Measurements from ENCODE around the gene PTCD2. TPM values are rescaled to one million over a fixed set of nuclear protein-coding genes. Genes with fewer than 3 reads are reported as not detected.

PTCD2 gene
- total RNA-seq, 1 donor from 2014 or later: 17.3 TPM

GRCh38 chr5:72372923-72373322 lies 52.8 kb downstream of the PTCD2 start:
- intact Hi-C loops (cut with DNase I): no loop called here
- DNase-seq (ENCODE audit: low spot score): no peak

DNA sequence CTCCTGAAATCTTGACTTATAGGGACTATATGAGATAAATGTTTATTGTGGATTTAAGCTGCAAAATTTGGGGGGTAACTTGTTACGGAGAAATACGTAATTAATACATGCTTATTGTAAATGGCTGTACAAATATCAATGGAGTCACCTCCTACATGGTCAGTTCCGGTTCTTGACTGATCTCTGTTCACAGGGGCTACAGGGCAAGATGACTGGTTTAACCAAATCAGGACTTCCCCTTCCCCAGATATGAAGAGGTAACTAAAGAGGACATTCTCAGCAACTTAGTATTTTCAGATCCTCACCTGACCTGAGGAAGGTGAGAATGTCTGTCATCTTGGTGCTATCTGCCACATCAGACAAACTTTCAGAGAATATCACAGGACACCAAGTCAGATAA lies 54.7 kb downstream of the PTCD2 start:
- no peak for DNase-seq (ENCODE audit: low spot score)
- intact Hi-C loops (cut with DNase I): no loop called here

DNA sequence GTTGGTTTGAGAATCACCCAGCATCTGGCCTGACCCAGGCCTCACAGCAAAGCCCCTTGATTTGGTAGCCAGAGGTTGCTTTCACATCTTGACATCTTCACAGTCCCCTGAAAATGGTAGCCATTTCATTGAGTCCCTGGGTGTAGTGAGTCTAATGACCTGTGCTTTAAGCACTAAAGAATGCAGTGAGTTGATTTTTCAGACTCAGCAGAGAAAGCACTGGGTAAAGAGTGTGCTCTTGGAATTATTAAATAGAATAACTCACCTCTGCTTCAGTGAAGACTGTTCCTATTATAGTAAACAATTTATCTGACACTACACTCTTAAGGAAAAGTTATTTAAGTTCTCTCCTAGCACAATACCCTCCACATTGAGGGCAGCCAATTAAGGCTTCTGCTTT lies 56.2 kb downstream of the PTCD2 start:
- intact Hi-C loops (cut with DNase I): no loop called here
- DNase-seq (ENCODE audit: low spot score): no peak

- DNase-seq (ENCODE audit: low spot score): no peak
- intact Hi-C loops (cut with DNase I): loop anchor here (2.0 kb wide), 1 partner anchor 75 kb away; no protein-coding TSS in a partner anchor
Measured at GRCh38 chr5:72377910-72378638, 57.9 kb downstream of the PTCD2 start.

DNA sequence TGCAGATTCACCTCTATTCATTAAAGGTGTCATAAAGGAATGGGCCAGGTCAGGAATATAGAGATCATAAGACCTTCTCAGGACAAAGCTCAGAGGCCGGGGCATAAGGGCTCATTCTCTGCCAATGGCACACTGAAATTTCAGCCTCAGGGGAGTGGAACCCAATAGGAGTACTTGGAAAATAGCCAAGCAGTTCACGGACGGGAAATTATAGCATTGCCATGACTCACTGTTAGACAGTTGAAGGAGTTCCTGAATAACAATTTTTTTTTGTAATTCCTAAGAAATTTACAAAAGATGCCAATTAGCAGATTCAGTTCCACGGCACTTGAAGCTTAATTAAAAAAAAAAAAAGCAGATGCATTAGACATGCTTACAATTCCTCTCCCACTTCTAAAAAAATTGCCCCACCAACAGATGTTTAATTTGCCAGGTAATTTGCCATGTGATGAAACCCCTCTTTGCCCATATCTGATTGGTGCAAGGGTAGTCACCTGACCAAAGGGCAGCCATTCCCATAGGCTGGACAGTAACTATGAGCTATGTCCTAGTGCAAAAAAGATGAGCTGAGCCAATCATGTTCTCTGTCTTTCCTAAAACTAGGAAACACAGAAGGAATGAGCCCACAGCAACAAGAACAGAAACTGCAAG lies 58.6 kb downstream of the PTCD2 start:
- no peak for DNase-seq (ENCODE audit: low spot score)
- intact Hi-C loops (cut with DNase I): loop anchor here (2.0 kb wide), 1 partner anchor 74 kb away; no protein-coding TSS in a partner anchor

DNA sequence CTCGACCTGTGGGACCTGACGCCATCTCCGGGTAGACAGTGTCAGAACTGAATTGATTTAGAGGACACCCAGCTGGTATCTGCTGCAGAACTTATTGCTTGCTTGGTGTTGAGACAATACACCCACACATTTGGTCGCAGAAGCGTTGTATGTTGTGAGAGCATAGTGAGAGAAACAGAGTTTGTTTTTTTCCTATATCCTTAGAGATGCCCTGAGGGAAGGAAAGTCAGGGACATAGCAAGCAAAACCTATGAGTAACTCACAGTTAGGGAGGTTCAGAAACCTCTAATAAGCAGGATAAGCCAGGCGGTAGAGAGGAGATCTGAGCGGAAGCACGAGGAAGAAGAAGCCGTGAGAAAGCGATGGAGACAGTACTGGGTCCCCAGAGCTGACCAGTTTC lies 59.8 kb downstream of the PTCD2 start:
- no peak for DNase-seq (ENCODE audit: low spot score)
- intact Hi-C loops (cut with DNase I): loop anchor here (2.0 kb wide), 1 partner anchor 73 kb away; no protein-coding TSS in a partner anchor

- intact Hi-C loops (cut with DNase I): no loop called here
- no peak for DNase-seq (ENCODE audit: low spot score)
Measured at GRCh38 chr5:72380492-72381274, 60.5 kb downstream of the PTCD2 start.

DNA sequence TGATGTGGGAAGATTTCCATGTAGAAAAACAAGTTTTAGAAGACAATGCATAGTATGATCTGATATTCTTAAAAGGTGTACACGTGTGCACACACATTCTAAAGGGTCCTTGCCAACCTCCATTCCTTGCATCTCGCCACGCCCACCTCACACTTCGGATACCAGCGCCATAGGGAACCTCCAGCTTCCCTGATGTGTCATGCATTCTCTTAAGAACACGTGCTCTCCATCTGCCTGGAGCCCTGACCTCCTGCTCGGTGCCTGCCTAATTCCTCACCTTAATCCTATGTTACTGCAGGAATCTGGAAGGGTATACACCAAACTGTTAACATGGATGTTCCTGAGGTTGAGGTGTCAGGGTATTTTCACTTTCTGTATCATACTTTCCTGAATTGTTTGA lies 63.1 kb downstream of the PTCD2 start:
- no peak for DNase-seq (ENCODE audit: low spot score)
- intact Hi-C loops (cut with DNase I): no loop called here

DNA sequence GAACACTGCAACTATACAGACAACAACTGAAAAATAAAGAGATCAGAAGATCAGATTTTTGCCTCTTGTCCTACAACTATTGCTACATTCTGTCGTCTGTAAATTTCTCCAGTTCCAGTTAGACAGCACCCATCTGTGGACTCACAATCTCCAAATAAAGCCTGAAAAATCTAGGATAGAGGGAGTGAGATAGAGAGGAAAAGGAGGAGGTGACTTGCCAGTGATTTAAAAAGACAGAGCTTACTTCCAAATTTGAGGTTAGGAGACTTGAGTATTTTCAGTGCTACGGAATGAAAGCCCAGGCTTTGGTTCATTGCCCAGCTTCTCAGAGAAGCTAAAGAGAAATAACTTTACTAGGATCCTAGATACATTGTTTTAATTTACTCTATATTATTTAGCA lies 63.6 kb downstream of the PTCD2 start:
- DNase-seq (ENCODE audit: low spot score): no peak
- intact Hi-C loops (cut with DNase I): no loop called here

DNA sequence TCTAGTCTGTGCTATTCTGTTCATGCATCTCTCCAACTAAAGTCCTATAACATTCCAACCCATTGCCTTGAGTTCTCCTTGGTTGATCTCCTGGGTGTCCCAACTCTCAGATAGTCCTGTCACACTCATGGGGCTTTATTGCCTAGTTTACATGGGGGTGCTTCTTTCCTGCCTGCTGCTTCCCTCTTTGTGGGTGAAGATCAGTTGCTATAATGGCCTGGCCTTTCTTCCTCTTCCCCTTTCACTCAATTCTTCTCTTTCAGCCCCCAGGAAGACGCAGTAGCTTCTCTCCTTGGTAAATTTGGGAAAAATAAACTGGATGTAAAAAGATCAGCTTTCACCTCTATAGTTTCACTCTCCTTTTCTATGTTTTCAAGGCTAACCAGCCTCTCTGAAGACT lies 66.5 kb downstream of the PTCD2 start:
- no peak for DNase-seq (ENCODE audit: low spot score)
- intact Hi-C loops (cut with DNase I): no loop called here

- intact Hi-C loops (cut with DNase I): no loop called here
- no peak for DNase-seq (ENCODE audit: low spot score)
Measured at GRCh38 chr5:72387985-72388384, 67.8 kb downstream of the PTCD2 start.

- intact Hi-C loops (cut with DNase I): no loop called here
Measured at GRCh38 chr5:72388646-72389045, 68.5 kb downstream of the PTCD2 start.

GRCh38 chr5:72390836-72391235 lies 70.7 kb downstream of the PTCD2 start:
- intact Hi-C loops (cut with DNase I): loop anchor here (2.0 kb wide), 1 partner anchor 118 kb away; no protein-coding TSS in a partner anchor
- DNase-seq (ENCODE audit: low spot score): no peak

More at GRCh38 chr5:72388646-72389045, 68.5 kb downstream of the PTCD2 start:
- no peak for DNase-seq (ENCODE audit: low spot score)

GRCh38 chr5:72392326-72392733 lies 72.2 kb downstream of the PTCD2 start:
- intact Hi-C loops (cut with DNase I): no loop called here
- DNase-seq (ENCODE audit: low spot score): no peak

GRCh38 chr5:72393052-72393451 lies 72.9 kb downstream of the PTCD2 start:
- no peak for DNase-seq (ENCODE audit: low spot score)
- intact Hi-C loops (cut with DNase I): no loop called here

- intact Hi-C loops (cut with DNase I): no loop called here
- no peak for DNase-seq (ENCODE audit: low spot score)
Measured at GRCh38 chr5:72394688-72395087, 74.5 kb downstream of the PTCD2 start.

GRCh38 chr5:72397836-72398235 lies 77.7 kb downstream of the PTCD2 start:
- no peak for DNase-seq (ENCODE audit: low spot score)
- intact Hi-C loops (cut with DNase I): no loop called here

GRCh38 chr5:72400950-72401349 lies 80.8 kb downstream of the PTCD2 start:
- intact Hi-C loops (cut with DNase I): no loop called here
- no peak for DNase-seq (ENCODE audit: low spot score)

GRCh38 chr5:72402381-72402890 lies 82.3 kb downstream of the PTCD2 start:
- intact Hi-C loops (cut with DNase I): no loop called here
- DNase-seq (ENCODE audit: low spot score): no peak

DNA sequence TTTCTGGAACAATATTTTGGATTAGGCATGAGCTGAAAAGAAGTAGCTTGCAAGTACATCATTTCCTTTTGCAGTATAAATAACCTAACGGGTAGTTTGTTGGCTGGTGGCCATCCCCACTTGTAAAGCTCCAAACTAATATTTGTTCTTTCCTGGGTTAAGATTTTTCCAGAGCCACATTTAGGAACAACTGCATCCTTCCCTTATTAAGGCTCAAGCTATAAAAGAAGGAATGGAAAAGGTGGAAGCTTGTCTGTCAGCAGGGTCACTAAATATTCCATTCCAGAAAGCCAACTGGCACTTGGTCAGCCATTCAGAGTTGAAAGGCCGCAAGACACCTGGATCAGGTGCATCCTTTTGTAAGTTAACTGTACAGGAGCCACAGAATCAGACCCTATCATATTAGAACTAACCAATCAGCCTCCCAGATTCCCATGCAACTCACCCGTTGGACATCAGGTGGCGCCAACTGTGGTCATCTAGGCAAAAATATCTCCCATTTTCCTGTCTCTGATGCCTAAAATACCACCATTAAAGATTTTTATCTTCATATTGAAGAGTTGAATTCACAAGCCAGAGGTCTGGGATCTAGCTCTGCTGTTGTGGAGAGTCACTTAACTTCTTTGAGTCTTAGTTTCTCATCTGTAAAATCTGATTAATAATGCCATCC lies 82.9 kb downstream of the PTCD2 start:
- DNase-seq (ENCODE audit: low spot score): no peak
- intact Hi-C loops (cut with DNase I): no loop called here

Measured in cardiac septum (tissue), 1 donor.